RPMI8226 (cell line): ENCODE results near the gene TTC3.
"Not testable (repeated sequence)": the region's sequence is repeated elsewhere in the genome, so short reads cannot be mapped to it uniquely, and the experiment has no call there.

ENCODE experiments used
- DNase-seq: peaks from one replicate; pipeline ENCODE4 v3.0.0-alpha.2; 2015

The TTC3 gene

DNA sequence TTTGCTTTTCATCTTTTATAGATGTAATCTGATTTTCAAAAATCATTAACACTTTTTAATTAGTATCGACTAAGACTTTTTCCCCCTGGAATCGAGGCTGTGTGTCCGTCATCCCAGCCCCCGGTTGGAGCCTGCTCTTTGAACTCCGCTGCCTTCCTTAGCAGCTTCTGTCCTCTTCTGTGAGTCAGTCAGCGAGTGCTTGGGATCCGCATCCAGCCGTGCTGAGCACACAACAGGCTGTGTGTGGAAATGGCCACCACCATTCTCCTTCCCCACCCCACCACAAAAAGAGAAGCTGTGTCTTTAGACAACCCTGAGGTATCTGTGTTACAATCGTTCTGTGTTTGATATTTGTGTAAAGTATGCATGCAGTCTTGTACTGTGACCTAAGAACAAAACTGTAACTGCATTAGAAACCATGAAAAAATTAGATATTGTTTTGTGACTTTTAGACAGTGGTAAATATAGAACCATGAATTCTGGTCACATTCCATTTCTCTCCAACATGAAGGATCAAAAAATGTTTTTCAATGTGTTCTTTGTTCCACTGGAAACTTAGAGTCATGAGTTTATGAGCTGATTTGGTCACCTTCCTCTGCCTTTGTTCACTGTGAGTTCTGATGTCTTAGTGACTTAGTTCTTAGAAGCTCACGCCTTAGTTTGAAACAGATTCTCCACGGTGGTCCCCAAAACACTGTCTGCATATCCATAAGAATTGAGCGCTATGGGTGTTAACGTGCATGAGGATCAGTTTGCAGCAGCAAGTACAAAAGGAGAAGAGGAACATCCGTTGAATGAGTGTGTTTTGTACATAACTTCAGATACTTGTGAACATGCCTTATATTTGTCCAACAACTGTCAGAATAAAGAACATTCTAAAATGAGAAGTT lies 129.4 kb downstream of the TTC3 start:
- DNase-seq: no peak

DNA sequence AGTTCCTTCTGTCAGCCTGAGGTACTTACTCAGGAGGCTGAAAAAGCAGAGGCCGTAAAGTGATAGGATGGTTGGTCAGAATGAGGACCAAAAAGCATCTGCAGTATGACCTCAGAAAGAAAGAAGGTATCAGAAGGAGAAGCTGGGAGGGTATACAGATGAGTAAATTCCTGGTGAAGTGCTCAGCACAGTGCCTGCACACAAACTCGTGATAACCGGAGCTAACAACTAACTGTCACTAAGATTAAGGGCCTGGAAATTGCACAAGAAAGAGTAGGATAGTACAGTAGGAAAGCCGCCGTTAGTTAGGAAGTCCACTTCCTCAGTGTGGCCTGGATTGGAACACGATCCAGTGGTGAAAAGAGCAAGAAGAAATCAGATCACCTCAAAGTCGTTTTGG lies 131.5 kb downstream of the TTC3 start:
- no peak for DNase-seq

DNA sequence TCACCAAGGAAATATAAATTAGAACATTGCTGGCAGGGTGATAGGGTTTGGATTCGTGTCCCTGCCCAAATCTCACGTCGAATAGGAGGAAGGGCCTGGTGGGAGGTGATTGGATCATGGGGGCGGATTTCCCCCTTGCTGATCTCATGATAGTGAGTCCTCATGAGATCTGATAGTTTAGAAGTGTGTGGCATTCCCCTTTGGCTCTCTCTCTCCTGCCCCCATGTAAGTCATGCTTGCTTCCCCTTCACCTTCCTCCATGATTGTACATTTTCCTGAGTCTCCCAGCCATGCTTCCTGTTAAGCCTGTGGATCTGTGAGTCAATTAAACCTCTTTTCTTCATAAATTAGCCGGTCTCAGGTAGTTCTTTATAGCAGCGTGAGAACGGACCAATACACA lies 133.4 kb downstream of the TTC3 start:
- DNase-seq: no peak

DNA sequence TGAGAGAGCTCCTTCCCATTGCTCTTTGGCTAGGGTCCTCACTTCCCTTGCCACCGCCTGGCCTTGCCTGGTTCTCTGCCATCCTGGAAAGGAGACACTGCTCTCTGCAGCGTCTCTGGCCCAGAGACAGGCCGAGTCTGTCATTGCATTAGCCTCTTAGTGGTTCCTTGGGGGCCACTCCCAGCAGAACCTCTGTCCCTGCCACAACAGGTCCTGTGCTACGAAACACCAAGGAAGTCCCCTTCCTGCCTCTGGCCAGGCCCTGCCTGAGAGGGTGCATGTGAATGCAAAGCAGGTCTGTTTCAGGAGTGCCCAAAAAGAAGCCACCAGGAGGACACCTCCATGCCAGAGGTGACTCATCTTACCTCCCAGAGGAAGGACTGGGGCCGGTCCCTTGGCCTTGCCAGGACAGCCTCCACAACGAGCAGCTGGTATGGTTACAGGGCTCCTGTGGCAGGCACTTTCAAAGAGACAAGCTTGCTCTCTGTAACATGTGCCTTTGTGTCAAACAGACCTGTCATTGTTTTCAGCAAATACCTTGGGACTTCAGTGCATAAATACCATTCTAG lies 134.5 kb downstream of the TTC3 start:
- DNase-seq: peak; percentile 45

DNA sequence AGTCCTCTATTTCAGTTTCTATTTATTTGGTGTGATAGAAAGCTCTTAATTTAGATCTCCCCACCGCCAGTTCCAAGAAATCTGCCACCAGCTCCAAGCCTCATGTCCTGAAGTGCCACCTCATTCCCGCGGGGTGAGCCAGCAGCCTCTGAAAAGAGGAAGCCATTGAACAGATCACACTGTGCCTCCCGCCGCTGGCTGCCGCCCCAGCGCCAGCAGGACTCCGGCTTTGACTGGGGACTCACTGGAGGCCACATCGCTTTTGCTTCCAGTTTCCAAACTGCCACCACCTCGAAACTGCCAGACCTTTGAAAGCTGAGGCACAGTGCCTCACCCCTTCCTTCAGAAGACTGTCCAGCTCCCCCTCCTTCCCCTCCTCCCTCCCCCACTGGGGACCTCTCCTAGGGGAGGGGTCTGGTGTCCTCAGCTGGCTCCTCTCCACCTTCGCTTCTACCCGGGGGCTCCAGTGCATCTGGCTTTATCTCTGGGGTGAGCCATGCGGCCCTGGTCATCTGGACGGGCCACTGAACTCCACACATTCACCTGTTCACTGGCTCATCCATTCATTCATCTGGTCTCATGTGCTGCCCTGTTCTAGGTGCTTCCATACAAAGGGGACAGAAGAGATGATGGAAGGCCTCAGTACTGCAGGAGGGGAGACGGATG lies 135.1 kb downstream of the TTC3 start:
- peak; percentile 82 for DNase-seq

DNA sequence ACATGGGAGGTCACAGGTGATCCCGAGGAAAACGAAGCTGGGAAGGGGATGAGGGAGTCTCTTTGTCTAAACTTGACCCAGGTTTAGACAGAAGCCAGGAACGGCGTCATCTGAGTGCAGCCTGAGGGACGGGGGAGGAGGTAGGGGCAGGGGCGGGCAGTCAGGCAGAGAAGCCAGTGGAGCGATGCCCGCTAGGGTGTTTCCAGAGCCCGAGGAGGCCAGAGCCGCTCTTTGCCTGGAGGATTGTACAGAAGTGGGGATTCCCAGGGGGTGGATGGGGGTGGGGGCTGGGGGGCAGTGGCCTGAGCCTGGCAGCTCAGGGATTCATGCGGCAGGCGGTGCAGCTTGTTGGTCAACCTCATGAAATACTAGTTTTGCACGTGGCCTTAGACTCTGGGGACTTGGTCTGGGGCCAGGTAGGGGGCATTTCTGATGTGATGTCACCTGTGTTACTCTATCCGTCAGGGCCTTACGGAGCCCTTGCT lies 135.7 kb downstream of the TTC3 start:
- no peak for DNase-seq

DNA sequence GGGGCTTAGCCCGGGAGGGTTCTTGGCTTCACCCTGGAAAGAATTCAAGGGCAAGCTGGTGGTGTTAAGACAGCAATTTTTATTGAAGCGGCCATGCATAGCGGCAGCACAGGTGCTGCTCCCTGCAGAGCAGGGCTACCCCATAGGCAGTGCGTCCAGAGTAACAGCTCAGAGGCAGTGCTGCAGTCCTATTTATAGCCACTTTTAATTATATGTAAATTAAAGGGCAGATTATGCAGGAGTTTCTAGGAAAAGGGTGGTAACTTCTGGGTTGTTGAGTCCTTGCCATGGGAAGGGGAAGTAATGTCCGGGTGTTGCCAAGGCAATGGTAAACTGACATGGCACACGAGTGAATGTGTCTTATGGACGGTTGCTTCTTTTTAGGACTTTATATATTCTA lies 137.1 kb downstream of the TTC3 start:
- DNase-seq: no peak

DNA sequence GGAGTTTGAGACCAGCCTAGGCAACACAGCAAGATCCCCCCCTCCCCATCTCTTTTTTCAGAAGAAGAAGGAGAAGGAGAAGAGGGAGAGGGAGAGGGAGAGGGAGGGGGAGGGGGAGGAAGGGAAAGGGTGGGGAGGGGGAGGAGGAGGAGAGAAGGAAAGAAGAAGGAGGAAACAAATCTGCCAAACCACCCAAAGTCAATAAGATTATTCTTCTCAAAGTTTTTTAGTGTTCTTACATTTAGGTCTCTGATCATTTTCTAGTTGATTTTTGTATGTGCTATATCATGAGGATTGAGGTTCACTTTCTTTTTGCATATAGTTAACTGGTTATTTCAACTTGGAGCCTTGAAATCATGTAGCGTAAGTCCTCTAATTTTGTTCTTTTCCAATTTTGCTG lies 137.7 kb downstream of the TTC3 start:
- DNase-seq: no peak

DNA sequence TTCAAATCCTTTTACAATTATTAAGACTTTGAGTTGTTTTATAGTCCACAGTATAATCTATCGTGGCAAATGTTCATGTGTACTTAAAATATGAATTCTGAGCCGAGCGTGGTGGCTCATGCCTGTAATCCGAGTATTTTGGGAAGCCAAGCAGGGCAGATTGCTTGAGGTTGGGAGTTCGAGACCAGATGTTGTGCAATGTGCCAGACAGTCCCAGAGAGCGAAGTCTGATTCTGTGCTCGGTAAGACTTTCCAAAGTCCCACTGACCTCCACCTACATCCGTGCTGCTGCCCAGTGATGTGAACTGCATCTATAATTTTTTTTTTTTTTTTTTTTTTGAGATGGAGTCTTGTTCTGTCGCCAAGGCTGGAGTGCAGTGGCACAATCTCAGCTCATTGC lies 141.9 kb downstream of the TTC3 start:
- no peak for DNase-seq

DNA sequence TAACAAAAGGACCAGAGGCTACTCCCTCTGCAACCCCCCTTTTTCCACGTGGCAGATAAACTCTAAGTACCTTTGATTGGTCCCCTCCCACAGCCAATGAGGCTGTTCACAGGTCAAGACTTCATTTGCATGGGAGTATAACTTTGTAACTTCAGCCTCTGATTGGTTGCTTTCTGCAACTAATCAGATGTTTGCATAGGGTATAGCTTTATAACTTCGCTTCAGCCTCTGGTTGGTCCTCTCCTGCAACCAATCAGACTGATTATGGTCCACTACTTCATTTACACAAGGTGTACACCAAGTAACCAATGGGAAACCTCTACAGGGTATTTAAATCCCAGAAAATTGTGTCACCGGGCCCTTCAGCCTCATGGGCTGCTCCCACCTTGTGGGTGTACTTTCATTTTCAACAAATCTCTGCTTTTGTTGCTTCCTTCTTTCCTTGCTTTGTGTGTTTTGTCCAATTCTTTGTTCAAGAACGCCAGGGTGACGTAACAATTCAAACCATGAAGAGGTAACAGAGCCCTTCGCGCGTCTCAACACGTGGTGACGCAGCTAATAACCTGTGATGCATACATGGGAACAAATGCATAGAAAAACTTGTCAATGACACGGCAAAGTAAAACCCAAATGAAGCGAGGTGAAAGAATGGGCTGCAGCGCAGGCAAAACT lies 146.8 kb downstream of the TTC3 start:
- DNase-seq: no peak

DNA sequence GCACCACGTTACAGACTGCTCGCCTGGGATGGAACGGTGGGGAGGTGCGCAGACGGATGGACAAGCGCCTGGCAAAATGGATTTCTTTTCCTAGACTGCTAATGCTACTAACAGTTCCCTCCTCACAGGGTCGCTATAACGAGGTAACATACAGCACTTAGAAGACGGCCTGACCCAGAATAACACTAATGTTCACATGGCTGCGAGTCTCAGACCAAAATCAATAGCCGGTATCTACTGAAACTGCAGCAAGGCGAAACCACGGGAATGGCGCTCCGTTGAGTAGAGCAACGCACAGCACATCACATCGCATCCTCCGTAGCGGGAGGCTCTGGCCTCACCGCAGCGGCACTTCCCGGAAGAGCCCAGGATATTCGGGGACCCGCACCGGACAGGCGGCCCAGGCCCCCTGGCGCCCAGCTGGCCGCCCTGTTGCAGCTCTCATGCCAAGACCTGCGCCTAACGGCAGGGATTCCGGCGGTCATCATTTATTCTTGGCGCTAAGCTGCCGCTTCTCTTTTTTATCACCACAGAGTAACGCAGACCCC lies 147.5 kb downstream of the TTC3 start:
- DNase-seq: no peak

DNA sequence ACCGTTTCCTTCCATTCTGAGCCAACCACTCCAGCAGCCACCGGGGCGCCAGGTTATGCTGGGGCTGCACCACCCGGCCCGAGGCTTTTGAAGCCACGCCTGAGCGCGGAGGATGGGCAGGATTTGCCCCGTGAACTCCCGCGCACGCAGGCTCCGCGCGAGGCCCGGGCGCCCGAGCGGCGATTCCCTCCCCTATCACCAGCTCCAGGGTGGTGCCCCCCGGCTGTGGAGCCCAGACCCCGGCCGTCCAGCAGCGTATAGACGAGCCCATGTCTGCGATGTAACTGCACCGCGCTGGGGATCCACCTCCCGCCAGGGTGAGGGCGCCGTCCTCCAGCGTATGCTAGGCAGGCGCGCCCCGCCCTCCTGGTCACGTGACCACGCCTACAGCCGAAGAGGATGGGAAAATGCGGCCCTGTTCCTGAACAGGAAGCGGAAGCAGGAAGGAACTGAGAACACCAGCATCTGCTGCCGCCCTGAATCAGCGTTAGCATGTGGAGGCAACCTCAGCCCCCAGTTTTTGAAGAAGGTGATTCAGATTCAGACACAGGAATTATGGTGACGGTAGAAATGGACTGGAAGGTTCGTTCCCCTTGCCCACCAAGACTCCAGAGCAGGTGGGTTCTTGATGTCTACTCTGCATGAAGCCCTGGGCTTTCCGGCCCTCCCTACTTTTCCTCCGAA lies 148.1 kb downstream of the TTC3 start:
- peak; percentile 97 for DNase-seq

DNA sequence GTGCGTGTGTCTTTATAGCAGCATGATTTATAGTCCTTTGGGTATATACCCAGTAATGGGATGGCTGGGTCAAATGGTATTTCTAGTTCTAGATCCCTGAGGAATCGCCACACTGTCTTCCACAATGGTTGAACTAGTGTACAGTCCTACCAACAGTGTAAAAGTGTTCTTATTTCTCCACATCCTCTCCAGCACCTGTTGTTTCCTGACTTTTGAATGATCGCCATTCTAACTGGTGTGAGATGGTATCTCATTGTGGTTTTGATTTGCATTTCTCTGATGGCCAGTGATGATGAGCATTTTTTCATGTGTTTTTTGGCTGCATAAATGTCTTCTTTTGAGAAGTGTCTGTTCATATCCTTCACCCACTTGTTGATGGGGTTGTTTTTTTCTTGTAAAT lies 149.2 kb downstream of the TTC3 start:
- DNase-seq: not testable (repeated sequence)

DNA sequence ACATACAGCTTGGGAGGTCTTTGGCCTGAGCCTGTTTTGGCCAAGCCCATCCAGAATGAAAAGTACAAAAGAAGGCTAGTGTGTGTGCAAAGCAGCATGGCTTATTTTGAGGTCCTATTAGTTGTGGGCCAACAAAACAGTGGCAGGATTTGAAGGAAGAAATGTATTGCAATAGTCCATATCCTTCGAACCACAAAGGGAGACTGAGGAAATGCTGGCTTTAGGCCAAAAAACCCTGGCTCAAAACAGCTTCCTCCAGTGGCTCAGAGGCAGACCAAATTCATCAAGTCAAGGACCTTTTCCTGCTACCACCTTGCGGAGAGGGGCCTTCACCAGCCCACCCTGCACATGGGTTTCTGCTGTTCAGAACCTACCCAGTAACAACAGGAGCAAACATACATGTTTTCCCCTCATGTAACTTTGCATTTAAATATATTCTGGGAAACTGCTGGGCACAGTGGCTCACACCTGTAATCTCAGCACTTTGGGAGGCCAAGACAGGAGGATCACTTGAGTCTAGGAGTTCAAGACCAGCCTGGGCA lies 150.8 kb downstream of the TTC3 start:
- DNase-seq: no peak

DNA sequence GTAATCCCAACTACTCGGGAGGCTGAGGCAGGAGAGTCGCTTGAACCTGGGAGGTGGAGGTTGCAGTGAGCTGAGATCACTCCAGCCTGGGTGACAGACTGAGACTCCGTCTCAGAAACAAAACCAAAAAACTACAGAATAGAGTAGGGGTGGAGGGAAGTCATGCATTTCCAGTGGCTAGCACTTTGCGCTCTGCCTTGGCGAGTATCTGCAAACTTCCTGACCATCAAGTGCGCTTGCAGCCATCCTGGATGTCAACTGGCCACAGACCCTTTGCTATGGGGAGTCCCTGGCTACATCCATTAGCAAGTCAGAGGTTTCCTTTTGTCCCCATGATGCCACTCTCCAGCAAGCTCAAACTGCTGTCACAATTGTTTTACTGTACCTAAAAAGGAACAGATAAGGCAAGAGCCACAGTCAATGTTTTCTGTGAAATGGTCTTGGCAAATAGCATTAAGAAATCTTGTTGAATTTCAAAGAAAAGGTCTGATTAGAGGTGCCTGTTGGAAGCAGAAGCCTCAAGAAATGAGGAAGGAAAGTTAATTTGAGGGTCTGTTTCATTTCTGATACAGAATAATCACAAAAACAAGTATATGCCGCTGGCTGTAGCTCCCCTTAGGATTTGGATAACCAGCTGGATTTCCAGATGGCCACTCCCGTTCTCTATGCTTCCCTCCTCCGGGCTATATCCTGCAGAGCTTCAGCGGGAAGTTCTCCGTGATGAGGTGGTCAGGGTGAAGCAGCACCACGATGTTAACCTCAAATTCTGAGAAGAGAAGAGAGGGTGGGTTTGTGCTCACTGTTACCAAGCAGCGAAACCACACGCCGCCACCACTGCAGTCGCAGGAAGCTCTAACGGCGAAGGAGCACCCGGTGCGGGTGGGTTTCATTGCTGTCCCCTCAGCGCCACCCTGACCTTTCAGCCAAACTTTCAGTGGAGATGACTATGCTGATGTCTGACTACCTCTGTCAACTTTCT lies 152.1 kb downstream of the TTC3 start:
- DNase-seq: no peak

DNA sequence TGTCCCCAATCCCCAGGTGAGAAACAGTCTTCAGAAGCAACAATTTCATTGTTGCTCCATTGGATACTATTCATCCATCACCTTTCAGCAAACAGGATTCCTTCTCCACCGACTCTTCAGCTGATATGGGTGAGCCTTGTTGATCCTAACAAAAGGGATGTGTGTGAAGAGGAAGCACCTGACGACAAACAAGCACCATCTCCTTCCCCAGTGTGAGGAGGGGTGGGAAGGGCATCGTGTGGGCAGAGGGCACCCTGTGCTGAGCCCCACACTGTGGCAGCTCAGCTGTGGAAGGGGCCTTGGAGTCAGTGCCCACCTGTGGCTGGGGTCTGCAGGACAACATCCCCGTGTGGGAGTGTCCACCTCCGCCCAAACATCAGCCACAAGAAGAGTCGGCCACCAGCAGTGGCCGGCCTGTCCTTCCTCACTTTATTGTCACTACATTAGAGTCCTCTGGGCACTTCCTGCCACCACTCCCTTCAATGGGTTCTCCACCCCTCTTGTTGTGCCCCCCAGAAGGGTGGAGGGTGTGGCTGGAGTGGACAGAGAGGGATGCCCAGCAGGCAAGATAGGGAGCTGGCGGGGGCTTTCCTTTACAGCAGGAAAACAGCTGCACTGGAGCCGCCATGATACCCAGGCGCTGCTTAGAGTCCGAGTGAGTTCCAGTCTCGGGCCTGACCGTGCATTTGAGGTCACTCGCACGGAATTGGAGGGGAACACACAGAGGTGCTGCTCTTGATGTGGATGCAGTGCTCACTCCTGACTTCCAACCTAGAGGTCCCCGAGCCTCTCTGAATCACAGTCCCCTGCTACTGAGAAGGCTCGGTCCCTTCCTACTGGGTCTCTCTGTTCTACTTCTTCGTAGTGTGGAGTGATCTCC lies 153.2 kb downstream of the TTC3 start:
- no peak for DNase-seq

DNA sequence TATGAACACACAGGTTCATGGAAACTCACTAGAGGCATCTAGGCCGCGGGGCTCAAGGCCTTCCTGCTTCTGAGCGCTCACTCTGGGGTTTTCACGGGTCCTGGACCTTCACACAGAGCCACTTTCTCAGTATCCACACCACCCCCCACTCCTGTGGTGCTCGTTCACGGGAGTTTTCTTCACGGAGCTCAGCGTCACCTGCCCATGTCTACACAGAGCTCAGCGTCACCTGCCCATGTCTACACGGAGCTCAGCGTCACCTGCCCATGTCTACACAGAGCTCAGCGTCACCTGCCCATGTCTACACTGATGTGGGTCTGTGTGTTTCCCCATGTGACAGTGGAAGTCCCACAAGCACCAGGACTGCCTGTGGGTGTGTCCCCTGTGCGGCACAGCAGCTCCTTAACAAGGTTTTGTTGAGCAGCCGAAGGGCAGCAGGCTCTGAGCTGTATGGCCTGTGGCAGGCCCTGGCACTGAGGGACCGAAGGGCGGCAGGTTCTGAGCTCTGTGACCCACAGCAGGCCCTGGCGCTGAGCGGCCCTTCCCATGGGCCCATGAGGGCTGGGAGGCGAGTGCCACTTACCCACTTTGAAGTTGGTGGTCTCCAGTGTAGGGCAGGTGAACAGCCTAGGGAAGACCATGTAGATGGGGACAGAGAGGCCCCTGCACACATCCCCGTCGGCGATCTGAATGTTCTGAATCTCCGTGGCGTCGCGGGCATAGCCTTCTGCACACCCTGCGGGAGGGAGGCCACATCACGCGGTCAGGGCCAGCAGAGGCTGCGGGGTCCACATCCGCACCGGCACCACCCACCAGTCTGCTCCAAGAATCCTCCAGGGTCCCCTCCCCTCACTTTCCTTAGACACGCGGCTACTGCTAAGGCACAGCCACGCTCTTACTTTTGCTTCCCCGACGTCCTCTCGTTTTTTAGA lies 154.3 kb downstream of the TTC3 start:
- DNase-seq: no peak

DNA sequence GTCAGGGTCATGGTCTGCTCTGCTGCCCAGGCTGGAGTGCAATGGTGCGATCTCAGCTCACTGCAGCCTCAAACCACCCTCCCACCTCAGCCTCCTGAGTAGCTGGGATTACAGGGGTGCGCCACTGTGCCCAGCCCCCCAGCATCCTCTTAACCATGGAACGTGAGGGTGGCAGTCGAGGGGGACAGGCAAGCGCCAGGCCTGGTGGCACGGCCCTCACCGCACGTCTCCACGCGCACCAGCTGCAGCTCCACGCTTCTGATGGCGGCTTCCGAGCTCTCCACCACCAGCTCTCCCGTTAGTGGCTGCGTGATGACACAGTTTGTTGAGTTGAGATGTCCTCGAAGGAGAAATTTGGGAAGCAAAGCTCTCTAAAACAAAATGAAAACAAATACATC lies 154.9 kb downstream of the TTC3 start:
- no peak for DNase-seq
